B cell (primary cell): ENCODE results near the gene CLEC4G. TPM values are rescaled to one million over a fixed set of nuclear protein-coding genes. Genes with fewer than 3 reads are reported as not detected.

Experiments
- ATAC-seq: fragments of 200-7000 bp; cut with Tn5 transposase; one replicate; pipeline ENCODE4 v1.10.0; 2021; ENCODE audit warnings: low read depth, mild to moderate bottlenecking, moderate number of reproducible peaks, moderate library complexity
- CTCF ChIA-PET: fragments of 350-600 bp; sonication (Branson Sonifier 250); formaldehyde crosslinking; loops from one replicate; lab custom pipeline; 2021; ENCODE audit warnings: antibody characterized with exemption, inconsistent platforms; lab: Charles Lee
- POLR2A ChIA-PET: fragments of 350-600 bp; sonication (Branson Sonifier 250); formaldehyde crosslinking; loops from one replicate; lab custom pipeline; 2021; ENCODE audit warnings: antibody characterized with exemption; lab: Charles Lee
- DNase-seq: peaks from one replicate; pipeline ENCODE4 v3.0.0; 2013
- H2AFZ ChIP-seq: 2 replicates; pipeline ENCODE4 v1.6.1; 2012; ENCODE audit warnings: mild to moderate bottlenecking, low read depth, low read length; ENCODE audit not compliant: insufficient read depth, poor library complexity, severe bottlenecking
- H3K27ac ChIP-seq, 2 donors: 1 replicate in 1 of 2; 2 replicates in 1 of 2; pipeline ENCODE4 v1.5.1; 2012 to 2013; ENCODE audit warnings: low read length in 2 of 2, mild to moderate bottlenecking in 2 of 2, moderate library complexity in 1 of 2
- H3K27me3 ChIP-seq, 4 experiments: fragments of 200-600 bp in 1 of 4; sonication (generic) in 1 of 4; replicated peaks in 1 of 4; 1 replicate in 2 of 4; 2 replicates in 2 of 4; pipeline versions ENCODE4 v1.6.1 to v1.7.0; 2013 to 2016; ENCODE audit warnings: low read length in 3 of 4, mild to moderate bottlenecking in 2 of 4, mixed read lengths in 1 of 4, moderate library complexity in 1 of 4; ENCODE audit not compliant: insufficient read depth in 4 of 4, control insufficient read depth in 3 of 4; ENCODE audit errors: control extremely low read depth in 1 of 4
- H3K36me3 ChIP-seq, 2 experiments: replicated peaks in 1 of 2; 1 replicate in 1 of 2; 2 replicates in 1 of 2; pipeline versions ENCODE4 v1.6.1 to v1.7.1; 2013; ENCODE audit warnings: low read length in 1 of 2; ENCODE audit not compliant: insufficient read depth in 2 of 2, control insufficient read depth in 1 of 2; ENCODE audit errors: control extremely low read depth in 1 of 2, extremely low read depth in 1 of 2
- H3K4me1 ChIP-seq, 2 donors: fragments of 200-600 bp in 1 of 2; sonication (generic) in 1 of 2; 1 replicate in 1 of 2; 2 replicates in 1 of 2; pipeline versions ENCODE4 v1.5.1 to v1.6.1; 2013 to 2017; ENCODE audit warnings: low read length in 2 of 2; ENCODE audit not compliant: control insufficient read depth in 2 of 2, insufficient read depth in 2 of 2
- H3K4me2 ChIP-seq: replicated peaks from 2 replicates; pipeline ENCODE3; 2012; ENCODE audit warnings: mild to moderate bottlenecking, low read depth, low read length; ENCODE audit not compliant: poor library complexity, severe bottlenecking
- H3K4me3 ChIP-seq, 5 experiments: fragments of 200-600 bp in 1 of 5; sonication (generic) in 1 of 5; 1 replicate in 3 of 5; 2 replicates in 2 of 5; pipeline versions ENCODE4 v1.5.1 to v1.7.0; 2011 to 2016; ENCODE audit warnings: low read length in 4 of 5, mild to moderate bottlenecking in 4 of 5, low read depth in 2 of 5, control low read depth in 1 of 5, moderate library complexity in 1 of 5; ENCODE audit not compliant: insufficient read depth in 1 of 5; ENCODE audit errors: control extremely low read depth in 1 of 5, extremely low read depth in 1 of 5
- H3K79me2 ChIP-seq: fragments of 200-600 bp; sonication (generic); one replicate; pipeline ENCODE4 v1.6.0; 2016; ENCODE audit warnings: low read length; ENCODE audit not compliant: control insufficient read depth, insufficient read depth
- H3K9ac ChIP-seq: fragments of 200-600 bp; sonication (generic); 2 replicates; pipeline ENCODE4 v1.6.1; 2017; ENCODE audit warnings: mild to moderate bottlenecking, low read length, moderate library complexity
- H3K9me3 ChIP-seq, 3 donors: one replicate each; pipeline versions ENCODE4 v1.6.1 to v1.7.1; 2013; ENCODE audit warnings: low read length in 2 of 3; ENCODE audit not compliant: control insufficient read depth in 2 of 3, insufficient read depth in 1 of 3; ENCODE audit errors: control extremely low read depth in 1 of 3
- H4K20me1 ChIP-seq: 2 replicates; pipeline ENCODE4 v1.6.0; 2012; ENCODE audit warnings: mild to moderate bottlenecking, low read length; ENCODE audit not compliant: insufficient read depth, control insufficient read depth, poor library complexity, severe bottlenecking
- H3K27ac Mint-ChIP-seq: one replicate; pipeline ENCODE4 v1.8.0; 2021; ENCODE audit warnings: mixed read lengths
- H3K27me3 Mint-ChIP-seq: one replicate; pipeline ENCODE4 v1.8.0; 2021; ENCODE audit warnings: mixed read lengths
- H3K4me1 Mint-ChIP-seq: one replicate; pipeline ENCODE4 v1.8.0; 2021; ENCODE audit warnings: mixed read lengths
- H3K4me3 Mint-ChIP-seq: one replicate; pipeline ENCODE4 v1.8.0; 2021; ENCODE audit warnings: mixed read lengths
- H3K9me3 Mint-ChIP-seq: one replicate; pipeline ENCODE4 v1.8.0; 2022; ENCODE audit warnings: mixed read lengths; ENCODE audit not compliant: insufficient read depth
- CTCF ChIP-seq: fragments of 200-600 bp; IDR thresholded peaks from one replicate; pipeline ENCODE4 v1.8.0; 2022; ENCODE audit warnings: antibody characterized with exemption, mild to moderate bottlenecking
- EZH2 ChIP-seq: IDR thresholded peaks from 2 replicates; pipeline ENCODE4 v1.6.1; 2012; ENCODE audit warnings: borderline replicate concordance, low read depth, mild to moderate bottlenecking, moderate library complexity, low read length; ENCODE audit not compliant: insufficient read depth, poor library complexity, severe bottlenecking
- WGBS: methylation state at CpG from one replicate; pipeline ENCODE4 v1.1.5; 2013; ENCODE audit warnings: missing lambda C conversion rate; ENCODE audit not compliant: insufficient coverage; 5-methylcytosine and 5-hydroxymethylcytosine counted together
- intact Hi-C: fragments of 100-400 bp; cut with micrococcal nuclease; formaldehyde crosslinking; loops from one replicate; pipeline ENCODE4 v1.10.0; 2022
- polyA plus RNA-seq: library from polyadenylated mRNA; depleted of rRNA; stranded (reverse); fragments of >200 nt; gene quantifications from 2 replicates; pipeline ENCODE4 v1.2.3, GENCODE V29; 2012
- total RNA-seq, 2 donors: library from RNA; stranded (reverse); fragments of 120-200 nt in 1 of 2; gene quantifications; 1 replicate in 1 of 2; 2 replicates in 1 of 2; pipeline versions ENCODE4 v1.2.3 to v1.2.4, GENCODE V29; 2013 to 2022

Gene CLEC4G
- total and polyA plus RNA-seq, 2 donors (not counting 1 experiment from before 2014, with no cell fraction given): 1.3 TPM; not detected in 1

- intact Hi-C loops: no loop called here
- H3K79me2 ChIP-seq: no peaks in the 10 kb centered on the region
- TF ChIP-seq CTCF (no peak), EZH2 (no peak)
- peaks cover 0 to 15% (median 4%) of the 10 kb centered on the region in 4 experiments for H3K27me3 ChIP-seq
- H3K9me3 Mint-ChIP-seq: peaks cover 3% of the 10 kb centered on the region
- peaks cover 13% of the 10 kb centered on the region for H3K4me1 Mint-ChIP-seq
- no peak overlapping the region for H3K27ac Mint-ChIP-seq
- H3K4me2 ChIP-seq: no peak overlapping the region
- H3K27me3 Mint-ChIP-seq: peaks cover 25% of the 10 kb centered on the region
- H2AFZ ChIP-seq: no peak overlapping the region
- WGBS: 50% methylated on average over 1 of the region's 1 CpG
- peaks cover 6 to 13% (median 11%) of the 10 kb centered on the region in 3 donors for H3K9me3 ChIP-seq
- no peak overlapping the region for H3K4me3 Mint-ChIP-seq
- ATAC-seq (no peak), DNase-seq (no peak)
- CTCF ChIA-PET: interaction anchor here (0.6 to 1.2 kb wide), 3 partner anchors 34 to 537 kb away, joined by 3 read pairs; partner anchors contain the start of gene TRAPPC5
- H3K36me3 ChIP-seq: no peaks in the 10 kb centered on the region
- H3K27ac ChIP-seq: no peak overlapping the region
- H4K20me1 ChIP-seq: no peaks in the 10 kb centered on the region
- POLR2A ChIA-PET: no interaction called here
- no peak overlapping the region for H3K9ac ChIP-seq
- H3K4me1 ChIP-seq: peaks cover 6 to 10% of the 10 kb centered on the region in 2 donors
- H3K4me3 ChIP-seq: no peak overlapping the region
Observed at GRCh38 chr19:7763696-7764095, 31.8 kb upstream of the CLEC4G start.

- Histone ChIP-seq H3K79me2 (no peaks in the 10 kb centered on the region), H2AFZ (no peak within 1 kb of the TSS), H3K27ac (no peak within 1 kb of the TSS), H3K36me3 (no peaks in the 10 kb centered on the region), H3K4me1 (peaks cover 6 to 10% of the 10 kb centered on the region in 2 donors), H4K20me1 (no peaks in the 10 kb centered on the region), H3K9me3 (peaks cover 6 to 21% (median 14%) of the 10 kb centered on the region in 3 donors), H3K4me3 (no peak within 1 kb of the TSS), H3K9ac (no peak within 1 kb of the TSS), H3K4me2 (no peak within 1 kb of the TSS), H3K27me3 (peaks cover 0 to 15% (median 4%) of the 10 kb centered on the region in 4 experiments)
- CTCF ChIA-PET: interaction anchor here (1.2 kb wide), 1 partner anchor 35 kb away, joined by 3 read pairs; no protein-coding TSS in a partner anchor
- POLR2A ChIA-PET: no interaction called here
- H3K27me3 Mint-ChIP-seq: peaks cover 20% of the 10 kb centered on the region
- TF ChIP-seq EZH2 (no peak), CTCF (no peak)
- no peak for DNase-seq
- peaks cover 10% of the 10 kb centered on the region for H3K9me3 Mint-ChIP-seq
- intact Hi-C loops: no loop called here
- WGBS: 90% methylated on average over 3 of the region's 8 CpGs
- H3K4me3 Mint-ChIP-seq: no peak within 1 kb of the TSS
- H3K4me1 Mint-ChIP-seq: peaks cover 13% of the 10 kb centered on the region
- no peak for ATAC-seq
- no peak within 1 kb of the TSS for H3K27ac Mint-ChIP-seq
Observed at GRCh38 chr19:7762719-7763293, 30.9 kb upstream of the CLEC4G start, which contains the start of gene CLEC4M. Gene CLEC4M (plus strand): TSS chr19:7763243. CDS start chr19:7763267, 24 bp downstream.
